ENCODE results near the gene ACAP3.

DNA sequence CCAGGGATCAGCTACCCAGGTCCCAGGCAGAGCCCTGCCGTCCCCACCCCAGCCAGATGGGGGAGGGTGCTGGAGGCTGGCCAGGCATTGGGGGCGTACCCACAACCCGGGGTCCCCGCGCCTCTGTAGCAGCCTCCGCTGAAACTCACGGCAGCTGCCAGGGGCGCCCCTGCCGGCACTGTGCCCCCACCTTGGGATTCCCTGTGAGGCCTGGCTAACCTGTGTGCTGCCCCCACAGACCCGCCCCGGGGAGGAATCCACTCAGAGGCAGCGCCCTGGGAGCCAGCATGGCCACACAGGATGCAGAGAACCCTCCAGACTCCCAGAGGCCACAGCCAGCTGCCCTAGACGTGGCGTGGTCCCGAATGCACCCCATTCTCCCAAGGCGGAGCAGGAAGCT lies 37.7 kb upstream of the ACAP3 start:
- TF ChIP-seq, protein P1, sequence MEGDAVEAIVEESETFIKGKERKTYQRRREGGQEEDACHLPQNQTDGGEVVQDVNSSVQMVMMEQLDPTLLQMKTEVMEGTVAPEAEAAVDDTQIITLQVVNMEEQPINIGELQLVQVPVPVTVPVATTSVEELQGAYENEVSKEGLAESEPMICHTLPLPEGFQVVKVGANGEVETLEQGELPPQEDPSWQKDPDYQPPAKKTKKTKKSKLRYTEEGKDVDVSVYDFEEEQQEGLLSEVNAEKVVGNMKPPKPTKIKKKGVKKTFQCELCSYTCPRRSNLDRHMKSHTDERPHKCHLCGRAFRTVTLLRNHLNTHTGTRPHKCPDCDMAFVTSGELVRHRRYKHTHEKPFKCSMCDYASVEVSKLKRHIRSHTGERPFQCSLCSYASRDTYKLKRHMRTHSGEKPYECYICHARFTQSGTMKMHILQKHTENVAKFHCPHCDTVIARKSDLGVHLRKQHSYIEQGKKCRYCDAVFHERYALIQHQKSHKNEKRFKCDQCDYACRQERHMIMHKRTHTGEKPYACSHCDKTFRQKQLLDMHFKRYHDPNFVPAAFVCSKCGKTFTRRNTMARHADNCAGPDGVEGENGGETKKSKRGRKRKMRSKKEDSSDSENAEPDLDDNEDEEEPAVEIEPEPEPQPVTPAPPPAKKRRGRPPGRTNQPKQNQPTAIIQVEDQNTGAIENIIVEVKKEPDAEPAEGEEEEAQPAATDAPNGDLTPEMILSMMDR (IDR thresholded peaks at IDR 0.05): no peak
- TF ChIP-seq POLR2AphosphoS5 (IDR thresholded peaks at IDR 0.05; ENCODE audit: low read depth, low read length): no peak

Measured in Panc1 (cell line).